Measurements from ENCODE around the gene TP53RK. TPM values are rescaled to one million over a fixed set of nuclear protein-coding genes. Genes with fewer than 3 reads are reported as not detected.

The TP53RK gene
- total and polyA plus RNA-seq, 2 of the 13 experiments (the other 11 are each of a cell fraction or from before 2014, with no cell fraction given): 12.9 to 25.5 TPM

GRCh38 chr20:46724343-46724959, 35.2 kb upstream of the TP53RK start (continued):
- TF ChIP-seq PAXIP1 (CRISPR knock-in tag; conservative IDR thresholded peaks at IDR 0.05) (no peak), IKZF1 (IDR thresholded peaks at IDR 0.05) (peak; percentile 93), NBN (conservative IDR thresholded peaks at IDR 0.05) (peak; percentile 81), ZNF124 (CRISPR knock-in tag; IDR thresholded peaks at IDR 0.05) (no peak), TBP (CRISPR knock-in tag; IDR thresholded peaks at IDR 0.05) (no peak), CC2D1A (CRISPR knock-in tag; IDR thresholded peaks at IDR 0.05) (no peak), SOX6 (IDR thresholded peaks at IDR 0.05) (peak; percentile 69; the same call in 1 of the 2 replicates), SOX6 (CRISPR knock-in tag; IDR thresholded peaks at IDR 0.05) (no peak), ZBTB20 (CRISPR knock-in tag; IDR thresholded peaks at IDR 0.05; ENCODE audit: borderline replicate concordance, low read depth) (no peak), ZNF576 (CRISPR knock-in tag; IDR thresholded peaks at IDR 0.05) (no peak), FOXP1 (IDR thresholded peaks at IDR 0.05) (peak; percentile 9; the same call in 1 of the 2 replicates), FOXP1 (CRISPR knock-in tag; IDR thresholded peaks at IDR 0.05) (no peak), HDAC2 (CRISPR knock-in tag; IDR thresholded peaks at IDR 0.05) (no peak), HOXA7 (CRISPR knock-in tag; IDR thresholded peaks at IDR 0.05) (no peak), TRIM22 (IDR thresholded peaks at IDR 0.05) (peak; percentile 92; the same call in 1 of the 2 replicates), TAF15 (IDR thresholded peaks at IDR 0.05; ENCODE audit: low read depth, low read length, poor library complexity, severe bottlenecking) (no peak), ZBTB40 (IDR thresholded peaks at IDR 0.05) (no peak; the same call in 1 of the 2 replicates), ZBTB40 (CRISPR knock-in tag; IDR thresholded peaks at IDR 0.05) (no peak)

Measured in HepG2 (cell line).